Upper lobe of left lung (tissue), 4 donors: ENCODE results near the gene CLASP1.

ENCODE experiments used
- EP300 ChIP-seq, 4 donors: sonication (generic); formaldehyde crosslinking; IDR thresholded peaks; one replicate each; pipeline ENCODE4 v1.5.1; 2017; ENCODE audit warnings: antibody characterized with exemption in 4 of 4, control low read depth in 2 of 4
- TF ChIP-seq, protein P1 (sequence below), 6 experiments: fragments of 450-650 bp in 4 of 6; fragments of 200-600 bp in 2 of 6; sonication (generic) in 2 of 6; IDR thresholded peaks; one replicate each; pipeline ENCODE4 v1.5.1; 2016 to 2019; ENCODE audit warnings: antibody characterized with exemption in 6 of 6

- TF ChIP-seq, protein P1, sequence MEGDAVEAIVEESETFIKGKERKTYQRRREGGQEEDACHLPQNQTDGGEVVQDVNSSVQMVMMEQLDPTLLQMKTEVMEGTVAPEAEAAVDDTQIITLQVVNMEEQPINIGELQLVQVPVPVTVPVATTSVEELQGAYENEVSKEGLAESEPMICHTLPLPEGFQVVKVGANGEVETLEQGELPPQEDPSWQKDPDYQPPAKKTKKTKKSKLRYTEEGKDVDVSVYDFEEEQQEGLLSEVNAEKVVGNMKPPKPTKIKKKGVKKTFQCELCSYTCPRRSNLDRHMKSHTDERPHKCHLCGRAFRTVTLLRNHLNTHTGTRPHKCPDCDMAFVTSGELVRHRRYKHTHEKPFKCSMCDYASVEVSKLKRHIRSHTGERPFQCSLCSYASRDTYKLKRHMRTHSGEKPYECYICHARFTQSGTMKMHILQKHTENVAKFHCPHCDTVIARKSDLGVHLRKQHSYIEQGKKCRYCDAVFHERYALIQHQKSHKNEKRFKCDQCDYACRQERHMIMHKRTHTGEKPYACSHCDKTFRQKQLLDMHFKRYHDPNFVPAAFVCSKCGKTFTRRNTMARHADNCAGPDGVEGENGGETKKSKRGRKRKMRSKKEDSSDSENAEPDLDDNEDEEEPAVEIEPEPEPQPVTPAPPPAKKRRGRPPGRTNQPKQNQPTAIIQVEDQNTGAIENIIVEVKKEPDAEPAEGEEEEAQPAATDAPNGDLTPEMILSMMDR (IDR thresholded peaks at IDR 0.05), result no peak
- TF ChIP-seq EP300 (IDR thresholded peaks at IDR 0.05), result no peak
Measured at GRCh38 chr2:121362774-121363173, 286.5 kb downstream of the CLASP1 start.
